HCT116 (cell line): ENCODE data around the gene OR51E1. TPM values are rescaled to one million over a fixed set of nuclear protein-coding genes. Genes with fewer than 3 reads are reported as not detected.

Experiments
- ATAC-seq: fragments of 200-7000 bp; cut with Tn5 transposase; 2 replicates; pipeline ENCODE4 v1.9.1; 2020; ENCODE audit warnings: mild to moderate bottlenecking, moderate library complexity
- BruUV-seq: library from RNA; stranded (reverse); fragments of 400-500 nt; replicated peaks from 2 replicates; lab custom pipeline; 2021; lab: Mats Ljungman, UMichigan
- CTCF ChIA-PET: fragments of 300-600 bp; sonication (Branson Sonifier 250); formaldehyde crosslinking; loops from one replicate; lab custom pipeline; 2021; ENCODE audit warnings: antibody characterized with exemption; lab: Charles Lee
- POLR2A ChIA-PET: fragments of 300-600, 350-600 bp; sonication (Branson Sonifier 250); formaldehyde crosslinking; loops from one replicate; lab custom pipeline; 2021; ENCODE audit warnings: antibody characterized with exemption; lab: Charles Lee
- RAD21 ChIA-PET, 2 experiments: fragments of 300-600 bp; sonication (Branson Sonifier 250); formaldehyde crosslinking; loops; one replicate each; lab custom pipeline; 2023; ENCODE audit warnings: low total read pairs in 2 of 2; ENCODE audit not compliant: uncharacterized antibody in 2 of 2, unreplicated experiment in 2 of 2, low non-redundant PET in 1 of 2; lab: Charles Lee
- DNase-seq: peaks from one replicate; pipeline ENCODE4 v3.0.0-alpha.2; 2010; ENCODE audit warnings: low read depth, low spot score
- H2AFZ ChIP-seq: fragments of 200-600 bp; shearing (Covaris generic), sonication (generic); 2 replicates; pipeline ENCODE4 v1.6.1; 2017; ENCODE audit warnings: low read depth, mixed run types, mixed read lengths, antibody characterized with exemption, low read length; ENCODE audit not compliant: poor library complexity, severe bottlenecking
- H3K27ac ChIP-seq: 2 replicates; pipeline ENCODE4 v1.5.1; 2012; ENCODE audit warnings: low read depth, low read length
- H3K27me3 ChIP-seq: fragments of 200-600 bp; sonication (generic); 2 replicates; pipeline ENCODE4 v1.6.1; 2016; ENCODE audit warnings: mixed run types, low read length, mixed read lengths; ENCODE audit not compliant: insufficient read depth
- H3K36me3 ChIP-seq, 2 experiments: fragments of 200-500 bp in 1 of 2; fragments of 200-600 bp in 1 of 2; sonication (Bioruptor generic) in 1 of 2; sonication (generic) in 1 of 2; 2 replicates each; pipeline versions ENCODE4 v1.5.1 to v1.6.1; 2014 to 2016; ENCODE audit warnings: low read length in 2 of 2, inconsistent platforms in 1 of 2, mixed read lengths in 1 of 2, mixed run types in 1 of 2; ENCODE audit not compliant: insufficient read depth in 2 of 2, control insufficient read depth in 1 of 2
- H3K4me1 ChIP-seq, 2 experiments: fragments of 200-600 bp in 1 of 2; sonication (generic) in 1 of 2; 2 replicates each; pipeline versions ENCODE4 v1.5.1 to v1.6.1; 2012 to 2017; ENCODE audit warnings: low read length in 2 of 2, inconsistent platforms in 1 of 2, mild to moderate bottlenecking in 1 of 2, mixed read lengths in 1 of 2, mixed run types in 1 of 2, moderate library complexity in 1 of 2; ENCODE audit not compliant: insufficient read depth in 2 of 2, control insufficient read depth in 1 of 2
- H3K4me2 ChIP-seq: fragments of 200-600 bp; sonication (generic); 2 replicates; pipeline ENCODE4 v1.6.1; 2017; ENCODE audit warnings: mixed run types, low read length, mixed read lengths
- H3K4me3 ChIP-seq, 2 experiments: fragments of 200-600 bp in 1 of 2; sonication (generic) in 1 of 2; replicated peaks in 1 of 2; 2 replicates each; pipeline ENCODE4 v1.5.1; 2011 to 2016; ENCODE audit warnings: low read length in 2 of 2, control low read depth in 1 of 2, low read depth in 1 of 2, mild to moderate bottlenecking in 1 of 2, mixed read lengths in 1 of 2, mixed run types in 1 of 2
- H3K79me2 ChIP-seq: fragments of 200-600 bp; sonication (generic); 2 replicates; pipeline ENCODE4 v1.6.1; 2017; ENCODE audit warnings: mild to moderate bottlenecking, mixed run types, low read length, moderate library complexity, mixed read lengths; ENCODE audit not compliant: insufficient read depth
- H3K9ac ChIP-seq: fragments of 200-600 bp; sonication (generic); 2 replicates; pipeline ENCODE4 v1.6.1; 2016; ENCODE audit warnings: low read length, mixed read lengths
- H3K9me2 ChIP-seq: fragments of 200-600 bp; sonication (generic), shearing (Covaris generic); 2 replicates; pipeline ENCODE4 v1.6.1; 2017; ENCODE audit warnings: mixed run types, mild to moderate bottlenecking, moderate library complexity; ENCODE audit not compliant: insufficient read depth
- H3K9me3 ChIP-seq, 2 experiments: fragments of 200-500 bp in 1 of 2; fragments of 200-600 bp in 1 of 2; sonication (Bioruptor generic) in 1 of 2; sonication (generic) in 1 of 2; 2 replicates each; pipeline ENCODE4 v1.6.1; 2014 to 2017; ENCODE audit warnings: low read length in 2 of 2, mixed read lengths in 2 of 2, inconsistent platforms in 1 of 2, low read depth in 1 of 2, mild to moderate bottlenecking in 1 of 2, mixed run types in 1 of 2, moderate library complexity in 1 of 2; ENCODE audit not compliant: control insufficient read depth in 1 of 2, insufficient read depth in 1 of 2
- H4K20me1 ChIP-seq: fragments of 200-600 bp; sonication (generic), shearing (Covaris generic); 2 replicates; pipeline ENCODE4 v1.6.1; 2017; ENCODE audit warnings: mixed run types, mild to moderate bottlenecking, moderate library complexity; ENCODE audit not compliant: insufficient read depth
- ELF1 ChIP-seq: IDR thresholded peaks from 2 replicates; pipeline ENCODE4 v1.6.1; 2012; ENCODE audit warnings: low read depth, borderline replicate concordance
- FOSL1 ChIP-seq: IDR thresholded peaks from 2 replicates; pipeline ENCODE4 v1.6.1; 2012; ENCODE audit warnings: low read depth
- JUND ChIP-seq: IDR thresholded peaks from 2 replicates; pipeline ENCODE4 v1.6.1; 2012
- POLR2A ChIP-seq: IDR thresholded peaks from 2 replicates; pipeline ENCODE4 v1.7.0; 2011; ENCODE audit warnings: borderline replicate concordance; ENCODE audit not compliant: insufficient read depth, insufficient read length; ENCODE audit errors: extremely low read depth
- intact Hi-C: fragments of 100-400 bp; cut with micrococcal nuclease; formaldehyde crosslinking; loops from 2 replicates; pipeline ENCODE4 v1.10.0; 2022
- total RNA-seq: library from RNA; stranded (reverse); gene quantifications from one replicate; pipeline ENCODE4 v1.2.1, GENCODE V29; 2021; ENCODE audit not compliant: unreplicated experiment

OR51E1 gene
- total RNA-seq, 1 experiment from 2014 or later = not detected

GRCh38 chr11:4704790-4705334 lies 61.1 kb downstream of the OR51E1 start:
- H3K4me3 ChIP-seq = no peak overlapping the region
- no peak overlapping the region for H3K4me2 ChIP-seq
- ATAC-seq = no peak
- intact Hi-C loops = no loop called here
- RAD21 ChIA-PET = no interaction called here
- no peak for DNase-seq
- POLR2A ChIA-PET = no interaction called here
- CTCF ChIA-PET = no interaction called here
- H3K9me2 ChIP-seq = no peaks in the 10 kb centered on the region
- peaks cover 70% of the 10 kb centered on the region for H3K27me3 ChIP-seq
- no peaks in the 10 kb centered on the region for H4K20me1 ChIP-seq
- no TSS peak for BruUV-seq
- no peaks in the 10 kb centered on the region for H3K4me1 ChIP-seq
- H3K9me3 ChIP-seq = no peaks in the 10 kb centered on the region
- no peaks in the 10 kb centered on the region for H3K79me2 ChIP-seq
- no peak overlapping the region for H2AFZ ChIP-seq
- TF ChIP-seq FOSL1 (no peak), POLR2A (no peak), ELF1 (no peak), JUND (no peak)
- no peaks in the 10 kb centered on the region for H3K36me3 ChIP-seq
- no peak overlapping the region for H3K27ac ChIP-seq
- no peak overlapping the region for H3K9ac ChIP-seq

Other genes with a start within 250 kb of the OR51E1 start
- gene OR52K2, start 194.7 kb upstream of the OR51E1 start, total RNA-seq = not detected
- not detected for gene OR52K1, start 161.3 kb upstream of the OR51E1 start, total RNA-seq
- not detected for gene OR52M1, start 98.8 kb upstream of the OR51E1 start, total RNA-seq
- gene OR52I2, start 62.2 kb upstream of the OR51E1 start, total RNA-seq = not detected
- not detected for gene OR52I1, start 49.9 kb upstream of the OR51E1 start, total RNA-seq
- gene TRIM68, start 35.8 kb upstream of the OR51E1 start, total RNA-seq = 8.3 TPM
- not detected for gene OR51D1, start 6.5 kb upstream of the OR51E1 start, total RNA-seq
- gene OR51E2, start 53.9 kb downstream of the OR51E1 start, total RNA-seq = not detected
- not detected for gene MMP26, start 60.8 kb downstream of the OR51E1 start, total RNA-seq
- gene OR51F1, start 126.0 kb downstream of the OR51E1 start, total RNA-seq = not detected
- not detected for gene OR52R1, start 160.4 kb downstream of the OR51E1 start, total RNA-seq
- gene OR51F2, start 177.3 kb downstream of the OR51E1 start, total RNA-seq = not detected
- not detected for gene OR51S1, start 205.2 kb downstream of the OR51E1 start, total RNA-seq
- gene OR51T1, start 237.9 kb downstream of the OR51E1 start, total RNA-seq = not detected